ENCODE results near the gene UGT3A1. TPM values are rescaled to one million over a fixed set of nuclear protein-coding genes. Genes with fewer than 3 reads are reported as not detected.

The UGT3A1 gene
- total RNA-seq, 1 experiment from 2014 or later = 2.1 TPM

DNA sequence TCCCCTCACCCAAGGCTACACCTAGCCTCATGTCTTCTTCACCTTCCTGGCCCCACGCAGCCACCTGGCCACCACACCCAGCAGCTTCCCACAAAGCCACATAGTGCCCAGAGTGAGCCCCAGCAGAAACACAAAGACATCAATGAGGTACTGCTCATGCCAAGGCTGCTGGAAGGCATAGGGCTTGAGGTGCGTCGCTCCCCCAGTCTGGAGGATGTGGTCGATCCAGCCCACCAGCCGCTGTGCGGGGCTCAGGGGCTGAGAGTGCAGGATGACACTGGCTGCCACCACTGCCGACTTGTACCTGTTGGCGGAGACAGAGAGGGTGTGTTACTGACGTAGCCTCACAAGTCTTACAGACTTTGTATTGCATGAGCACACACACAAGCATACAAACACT is 37.0 kb downstream of the UGT3A1 start (continued):
- TF ChIP-seq, protein P1, sequence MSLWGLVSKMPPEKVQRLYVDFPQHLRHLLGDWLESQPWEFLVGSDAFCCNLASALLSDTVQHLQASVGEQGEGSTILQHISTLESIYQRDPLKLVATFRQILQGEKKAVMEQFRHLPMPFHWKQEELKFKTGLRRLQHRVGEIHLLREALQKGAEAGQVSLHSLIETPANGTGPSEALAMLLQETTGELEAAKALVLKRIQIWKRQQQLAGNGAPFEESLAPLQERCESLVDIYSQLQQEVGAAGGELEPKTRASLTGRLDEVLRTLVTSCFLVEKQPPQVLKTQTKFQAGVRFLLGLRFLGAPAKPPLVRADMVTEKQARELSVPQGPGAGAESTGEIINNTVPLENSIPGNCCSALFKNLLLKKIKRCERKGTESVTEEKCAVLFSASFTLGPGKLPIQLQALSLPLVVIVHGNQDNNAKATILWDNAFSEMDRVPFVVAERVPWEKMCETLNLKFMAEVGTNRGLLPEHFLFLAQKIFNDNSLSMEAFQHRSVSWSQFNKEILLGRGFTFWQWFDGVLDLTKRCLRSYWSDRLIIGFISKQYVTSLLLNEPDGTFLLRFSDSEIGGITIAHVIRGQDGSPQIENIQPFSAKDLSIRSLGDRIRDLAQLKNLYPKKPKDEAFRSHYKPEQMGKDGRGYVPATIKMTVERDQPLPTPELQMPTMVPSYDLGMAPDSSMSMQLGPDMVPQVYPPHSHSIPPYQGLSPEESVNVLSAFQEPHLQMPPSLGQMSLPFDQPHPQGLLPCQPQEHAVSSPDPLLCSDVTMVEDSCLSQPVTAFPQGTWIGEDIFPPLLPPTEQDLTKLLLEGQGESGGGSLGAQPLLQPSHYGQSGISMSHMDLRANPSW (CRISPR knock-in tag; conservative IDR thresholded peaks at IDR 0.05; ENCODE audit: low read depth) = no peak
- TF ChIP-seq SMAD4 (CRISPR knock-in tag; IDR thresholded peaks at IDR 0.05) = no peak

DNA sequence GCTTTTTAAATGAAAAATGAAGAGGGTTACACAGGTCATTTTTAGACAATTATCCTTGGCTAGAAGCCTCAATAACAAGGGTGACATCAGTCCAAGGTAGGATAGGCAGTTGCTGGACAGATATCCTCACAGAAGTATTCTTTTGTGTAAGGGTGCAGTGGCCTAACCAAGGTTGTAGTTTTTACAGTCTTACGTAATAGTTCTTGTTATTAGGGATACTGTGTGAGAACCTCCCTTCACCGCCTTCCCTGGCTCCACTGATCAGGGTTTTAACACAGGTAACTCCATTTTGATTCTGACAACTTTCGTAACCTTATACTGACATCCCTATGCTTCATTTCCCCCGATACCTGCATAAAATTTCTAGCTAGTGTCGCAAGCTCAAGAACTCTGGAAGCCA is 44.1 kb downstream of the UGT3A1 start:
- H3K36me3 Mint-ChIP-seq = no peaks in the 10 kb centered on the region
- no peak for DNase-seq (ENCODE audit: low spot score)
- H3K9me3 Mint-ChIP-seq = peaks cover 4% of the 10 kb centered on the region; the same call in 1 of the 2 replicates
- TF ChIP-seq GRHL2 (CRISPR knock-in tag; IDR thresholded peaks at IDR 0.05; ENCODE audit: insufficient replicate concordance, severe bottlenecking) = no peak
- TF ChIP-seq NFYB (CRISPR knock-in tag; conservative IDR thresholded peaks at IDR 0.05; ENCODE audit: low read depth) = no peak
- TF ChIP-seq MYBL2 (CRISPR knock-in tag; IDR thresholded peaks at IDR 0.05) = no peak
- TF ChIP-seq NFATC4 (CRISPR knock-in tag; IDR thresholded peaks at IDR 0.05) = no peak
- TF ChIP-seq, protein P2, sequence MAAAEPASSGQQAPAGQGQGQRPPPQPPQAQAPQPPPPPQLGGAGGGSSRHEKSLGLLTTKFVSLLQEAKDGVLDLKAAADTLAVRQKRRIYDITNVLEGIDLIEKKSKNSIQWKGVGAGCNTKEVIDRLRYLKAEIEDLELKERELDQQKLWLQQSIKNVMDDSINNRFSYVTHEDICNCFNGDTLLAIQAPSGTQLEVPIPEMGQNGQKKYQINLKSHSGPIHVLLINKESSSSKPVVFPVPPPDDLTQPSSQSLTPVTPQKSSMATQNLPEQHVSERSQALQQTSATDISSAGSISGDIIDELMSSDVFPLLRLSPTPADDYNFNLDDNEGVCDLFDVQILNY (CRISPR knock-in tag; IDR thresholded peaks at IDR 0.05) = no peak
- TF ChIP-seq, protein P3, sequence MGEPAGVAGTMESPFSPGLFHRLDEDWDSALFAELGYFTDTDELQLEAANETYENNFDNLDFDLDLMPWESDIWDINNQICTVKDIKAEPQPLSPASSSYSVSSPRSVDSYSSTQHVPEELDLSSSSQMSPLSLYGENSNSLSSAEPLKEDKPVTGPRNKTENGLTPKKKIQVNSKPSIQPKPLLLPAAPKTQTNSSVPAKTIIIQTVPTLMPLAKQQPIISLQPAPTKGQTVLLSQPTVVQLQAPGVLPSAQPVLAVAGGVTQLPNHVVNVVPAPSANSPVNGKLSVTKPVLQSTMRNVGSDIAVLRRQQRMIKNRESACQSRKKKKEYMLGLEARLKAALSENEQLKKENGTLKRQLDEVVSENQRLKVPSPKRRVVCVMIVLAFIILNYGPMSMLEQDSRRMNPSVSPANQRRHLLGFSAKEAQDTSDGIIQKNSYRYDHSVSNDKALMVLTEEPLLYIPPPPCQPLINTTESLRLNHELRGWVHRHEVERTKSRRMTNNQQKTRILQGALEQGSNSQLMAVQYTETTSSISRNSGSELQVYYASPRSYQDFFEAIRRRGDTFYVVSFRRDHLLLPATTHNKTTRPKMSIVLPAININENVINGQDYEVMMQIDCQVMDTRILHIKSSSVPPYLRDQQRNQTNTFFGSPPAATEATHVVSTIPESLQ (CRISPR knock-in tag; IDR thresholded peaks at IDR 0.05) = no peak
- TF ChIP-seq ZNF416 (CRISPR knock-in tag; IDR thresholded peaks at IDR 0.05) = no peak
- TF ChIP-seq, protein P4, sequence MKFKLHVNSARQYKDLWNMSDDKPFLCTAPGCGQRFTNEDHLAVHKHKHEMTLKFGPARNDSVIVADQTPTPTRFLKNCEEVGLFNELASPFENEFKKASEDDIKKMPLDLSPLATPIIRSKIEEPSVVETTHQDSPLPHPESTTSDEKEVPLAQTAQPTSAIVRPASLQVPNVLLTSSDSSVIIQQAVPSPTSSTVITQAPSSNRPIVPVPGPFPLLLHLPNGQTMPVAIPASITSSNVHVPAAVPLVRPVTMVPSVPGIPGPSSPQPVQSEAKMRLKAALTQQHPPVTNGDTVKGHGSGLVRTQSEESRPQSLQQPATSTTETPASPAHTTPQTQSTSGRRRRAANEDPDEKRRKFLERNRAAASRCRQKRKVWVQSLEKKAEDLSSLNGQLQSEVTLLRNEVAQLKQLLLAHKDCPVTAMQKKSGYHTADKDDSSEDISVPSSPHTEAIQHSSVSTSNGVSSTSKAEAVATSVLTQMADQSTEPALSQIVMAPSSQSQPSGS (CRISPR knock-in tag; IDR thresholded peaks at IDR 0.05; ENCODE audit: borderline replicate concordance, low read depth) = no peak
- no peak for TF ChIP-seq PRRX2 (CRISPR knock-in tag; IDR thresholded peaks at IDR 0.05)
- TF ChIP-seq, protein P5, sequence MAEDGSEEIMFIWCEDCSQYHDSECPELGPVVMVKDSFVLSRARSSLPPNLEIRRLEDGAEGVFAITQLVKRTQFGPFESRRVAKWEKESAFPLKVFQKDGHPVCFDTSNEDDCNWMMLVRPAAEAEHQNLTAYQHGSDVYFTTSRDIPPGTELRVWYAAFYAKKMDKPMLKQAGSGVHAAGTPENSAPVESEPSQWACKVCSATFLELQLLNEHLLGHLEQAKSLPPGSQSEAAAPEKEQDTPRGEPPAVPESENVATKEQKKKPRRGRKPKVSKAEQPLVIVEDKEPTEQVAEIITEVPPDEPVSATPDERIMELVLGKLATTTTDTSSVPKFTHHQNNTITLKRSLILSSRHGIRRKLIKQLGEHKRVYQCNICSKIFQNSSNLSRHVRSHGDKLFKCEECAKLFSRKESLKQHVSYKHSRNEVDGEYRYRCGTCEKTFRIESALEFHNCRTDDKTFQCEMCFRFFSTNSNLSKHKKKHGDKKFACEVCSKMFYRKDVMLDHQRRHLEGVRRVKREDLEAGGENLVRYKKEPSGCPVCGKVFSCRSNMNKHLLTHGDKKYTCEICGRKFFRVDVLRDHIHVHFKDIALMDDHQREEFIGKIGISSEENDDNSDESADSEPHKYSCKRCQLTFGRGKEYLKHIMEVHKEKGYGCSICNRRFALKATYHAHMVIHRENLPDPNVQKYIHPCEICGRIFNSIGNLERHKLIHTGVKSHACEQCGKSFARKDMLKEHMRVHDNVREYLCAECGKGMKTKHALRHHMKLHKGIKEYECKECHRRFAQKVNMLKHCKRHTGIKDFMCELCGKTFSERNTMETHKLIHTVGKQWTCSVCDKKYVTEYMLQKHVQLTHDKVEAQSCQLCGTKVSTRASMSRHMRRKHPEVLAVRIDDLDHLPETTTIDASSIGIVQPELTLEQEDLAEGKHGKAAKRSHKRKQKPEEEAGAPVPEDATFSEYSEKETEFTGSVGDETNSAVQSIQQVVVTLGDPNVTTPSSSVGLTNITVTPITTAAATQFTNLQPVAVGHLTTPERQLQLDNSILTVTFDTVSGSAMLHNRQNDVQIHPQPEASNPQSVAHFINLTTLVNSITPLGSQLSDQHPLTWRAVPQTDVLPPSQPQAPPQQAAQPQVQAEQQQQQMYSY (CRISPR knock-in tag; IDR thresholded peaks at IDR 0.05) = no peak
- no peak for TF ChIP-seq FOXK1 (CRISPR knock-in tag; IDR thresholded peaks at IDR 0.05)
- no peak for TF ChIP-seq SMAD4 (CRISPR knock-in tag; IDR thresholded peaks at IDR 0.05)
- no peak for TF ChIP-seq ZNF671 (CRISPR knock-in tag; IDR thresholded peaks at IDR 0.05)
- TF ChIP-seq SMAD3 (CRISPR knock-in tag; IDR thresholded peaks at IDR 0.05; ENCODE audit: borderline replicate concordance) = no peak
- TF ChIP-seq, protein P6, sequence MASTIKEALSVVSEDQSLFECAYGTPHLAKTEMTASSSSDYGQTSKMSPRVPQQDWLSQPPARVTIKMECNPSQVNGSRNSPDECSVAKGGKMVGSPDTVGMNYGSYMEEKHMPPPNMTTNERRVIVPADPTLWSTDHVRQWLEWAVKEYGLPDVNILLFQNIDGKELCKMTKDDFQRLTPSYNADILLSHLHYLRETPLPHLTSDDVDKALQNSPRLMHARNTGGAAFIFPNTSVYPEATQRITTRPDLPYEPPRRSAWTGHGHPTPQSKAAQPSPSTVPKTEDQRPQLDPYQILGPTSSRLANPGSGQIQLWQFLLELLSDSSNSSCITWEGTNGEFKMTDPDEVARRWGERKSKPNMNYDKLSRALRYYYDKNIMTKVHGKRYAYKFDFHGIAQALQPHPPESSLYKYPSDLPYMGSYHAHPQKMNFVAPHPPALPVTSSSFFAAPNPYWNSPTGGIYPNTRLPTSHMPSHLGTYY (CRISPR knock-in tag; IDR thresholded peaks at IDR 0.05) = no peak
- TF ChIP-seq ZNF317 (CRISPR knock-in tag; IDR thresholded peaks at IDR 0.05; ENCODE audit: borderline replicate concordance, low read depth) = no peak
- TF ChIP-seq, protein P7, sequence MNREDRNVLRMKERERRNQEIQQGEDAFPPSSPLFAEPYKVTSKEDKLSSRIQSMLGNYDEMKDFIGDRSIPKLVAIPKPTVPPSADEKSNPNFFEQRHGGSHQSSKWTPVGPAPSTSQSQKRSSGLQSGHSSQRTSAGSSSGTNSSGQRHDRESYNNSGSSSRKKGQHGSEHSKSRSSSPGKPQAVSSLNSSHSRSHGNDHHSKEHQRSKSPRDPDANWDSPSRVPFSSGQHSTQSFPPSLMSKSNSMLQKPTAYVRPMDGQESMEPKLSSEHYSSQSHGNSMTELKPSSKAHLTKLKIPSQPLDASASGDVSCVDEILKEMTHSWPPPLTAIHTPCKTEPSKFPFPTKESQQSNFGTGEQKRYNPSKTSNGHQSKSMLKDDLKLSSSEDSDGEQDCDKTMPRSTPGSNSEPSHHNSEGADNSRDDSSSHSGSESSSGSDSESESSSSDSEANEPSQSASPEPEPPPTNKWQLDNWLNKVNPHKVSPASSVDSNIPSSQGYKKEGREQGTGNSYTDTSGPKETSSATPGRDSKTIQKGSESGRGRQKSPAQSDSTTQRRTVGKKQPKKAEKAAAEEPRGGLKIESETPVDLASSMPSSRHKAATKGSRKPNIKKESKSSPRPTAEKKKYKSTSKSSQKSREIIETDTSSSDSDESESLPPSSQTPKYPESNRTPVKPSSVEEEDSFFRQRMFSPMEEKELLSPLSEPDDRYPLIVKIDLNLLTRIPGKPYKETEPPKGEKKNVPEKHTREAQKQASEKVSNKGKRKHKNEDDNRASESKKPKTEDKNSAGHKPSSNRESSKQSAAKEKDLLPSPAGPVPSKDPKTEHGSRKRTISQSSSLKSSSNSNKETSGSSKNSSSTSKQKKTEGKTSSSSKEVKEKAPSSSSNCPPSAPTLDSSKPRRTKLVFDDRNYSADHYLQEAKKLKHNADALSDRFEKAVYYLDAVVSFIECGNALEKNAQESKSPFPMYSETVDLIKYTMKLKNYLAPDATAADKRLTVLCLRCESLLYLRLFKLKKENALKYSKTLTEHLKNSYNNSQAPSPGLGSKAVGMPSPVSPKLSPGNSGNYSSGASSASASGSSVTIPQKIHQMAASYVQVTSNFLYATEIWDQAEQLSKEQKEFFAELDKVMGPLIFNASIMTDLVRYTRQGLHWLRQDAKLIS (CRISPR knock-in tag; IDR thresholded peaks at IDR 0.05; ENCODE audit: borderline replicate concordance) = no peak

More for the DNA sequence above, 44.1 kb downstream of the UGT3A1 start:
- H3K4me3 Mint-ChIP-seq = no peak overlapping the region
- H3K4me1 Mint-ChIP-seq = no peaks in the 10 kb centered on the region; the same call in none of the 2 replicates
- POLR2A ChIA-PET = no interaction called here
- CTCF ChIA-PET = interaction anchor here (1.2 kb wide), 1 partner anchor 20 kb away, joined by 5 read pairs; no protein-coding TSS in a partner anchor
- H3K27ac Mint-ChIP-seq = no peak overlapping the region
- ATAC-seq = no peak
- H3K27me3 Mint-ChIP-seq (ENCODE audit: low read depth) = peaks cover 23% of the 10 kb centered on the region

Data from WTC11 (cell line).